Testis (tissue), 2 donors: Measurements from ENCODE around the gene GTF3A.

ENCODE experiments used
- CTCF ChIP-seq, 3 experiments: fragments of 450-650 bp in 2 of 3; fragments of 200-600 bp in 1 of 3; sonication (generic) in 1 of 3; IDR thresholded peaks; one replicate each; pipeline ENCODE4 v1.5.1; 2016 to 2019; ENCODE audit warnings: antibody characterized with exemption in 3 of 3, mild to moderate bottlenecking in 2 of 3, moderate library complexity in 1 of 3
- POLR2A ChIP-seq: fragments of 450-650 bp; IDR thresholded peaks from one replicate; pipeline ENCODE4 v1.6.1; 2017; ENCODE audit warnings: antibody characterized with exemption, mild to moderate bottlenecking, moderate library complexity

- TF ChIP-seq POLR2A: no peak
- no peak for TF ChIP-seq CTCF (IDR thresholded peaks at IDR 0.05)
These were observed 59.0 kb downstream of the GTF3A start for GRCh38 chr13:27483421-27483820.
